AG08395 (cell line): Measurements from ENCODE around the gene BEAN1.
A peak's percentile ranks its signal among the peaks of the same experiment; 100 is the strongest.
"Not testable (repeated sequence)": the region's sequence is repeated elsewhere in the genome, so short reads cannot be mapped to it uniquely, and the experiment has no call there.

Experiments used
- DNase-seq: peaks from one replicate; pipeline ENCODE4 v3.0.0; 2012; ENCODE audit warnings: mixed read lengths, low spot score

Gene BEAN1

DNA sequence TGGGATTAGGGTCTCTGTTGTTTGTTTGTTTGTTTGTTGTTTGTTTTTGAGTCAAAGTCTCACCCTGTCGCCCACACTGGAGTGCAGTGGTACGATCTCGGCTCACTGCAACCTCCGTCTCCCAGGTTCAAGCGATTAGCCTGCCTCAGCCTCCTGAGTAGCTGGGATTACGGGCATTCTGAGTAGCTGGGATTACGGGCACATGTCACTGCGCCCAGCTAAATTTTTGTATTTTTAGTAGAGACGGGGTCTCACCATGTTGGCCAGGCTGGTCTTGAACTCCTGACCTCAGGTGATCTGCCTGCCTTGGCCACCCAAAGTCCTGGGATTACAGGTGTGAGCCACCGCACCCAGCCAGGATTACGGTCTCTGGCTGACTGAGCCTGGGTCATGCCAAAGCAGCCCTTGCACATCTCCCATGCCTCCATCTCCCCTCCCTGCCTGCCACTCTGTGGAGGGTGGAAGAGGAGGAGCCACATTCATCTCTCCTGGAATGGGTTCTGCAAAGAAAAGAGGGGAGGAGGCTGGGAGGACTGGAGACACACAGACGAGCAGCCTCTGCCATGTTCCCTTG, 59.2 kb downstream of the BEAN1 start:
- DNase-seq = no peak

DNA sequence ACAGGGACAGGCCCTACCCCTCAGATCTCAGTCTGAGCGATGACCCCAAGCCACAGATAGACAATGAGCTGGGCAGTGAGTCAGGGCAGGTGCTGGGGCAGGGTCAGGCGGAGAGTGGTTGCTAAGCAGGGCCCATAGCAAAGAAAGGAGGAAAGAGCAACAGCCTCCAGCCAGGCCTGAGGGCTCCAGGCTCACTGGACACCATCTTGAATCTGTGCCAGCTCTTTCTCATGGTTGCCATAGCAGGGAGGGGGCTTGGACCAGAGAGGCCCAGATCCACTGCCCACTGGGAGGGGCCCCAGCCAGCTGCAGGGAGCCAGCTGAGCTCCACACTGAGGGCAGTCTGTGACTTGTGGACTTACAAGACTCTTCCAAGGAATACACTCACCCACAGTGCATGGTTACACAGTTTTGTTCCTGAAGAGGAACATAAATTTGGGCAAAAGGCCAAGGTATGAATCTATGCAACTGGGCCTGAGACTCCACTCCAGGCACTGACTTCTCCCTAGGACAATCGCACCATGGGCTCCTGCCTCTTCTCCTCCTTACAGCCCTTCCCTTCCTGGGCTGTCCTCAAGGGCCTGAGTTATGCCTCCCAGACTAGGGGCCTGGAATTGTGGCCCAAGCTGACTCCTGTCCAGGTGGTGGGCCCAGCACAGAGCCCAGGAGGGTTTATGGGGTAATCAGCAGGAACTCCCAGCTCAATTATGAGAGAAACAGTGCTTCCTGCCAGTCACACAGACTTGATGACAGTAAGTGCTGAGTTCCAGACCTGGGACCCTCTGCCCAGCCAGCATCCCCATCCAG, 59.9 kb downstream of the BEAN1 start:
- peak; percentile 56 for DNase-seq

DNA sequence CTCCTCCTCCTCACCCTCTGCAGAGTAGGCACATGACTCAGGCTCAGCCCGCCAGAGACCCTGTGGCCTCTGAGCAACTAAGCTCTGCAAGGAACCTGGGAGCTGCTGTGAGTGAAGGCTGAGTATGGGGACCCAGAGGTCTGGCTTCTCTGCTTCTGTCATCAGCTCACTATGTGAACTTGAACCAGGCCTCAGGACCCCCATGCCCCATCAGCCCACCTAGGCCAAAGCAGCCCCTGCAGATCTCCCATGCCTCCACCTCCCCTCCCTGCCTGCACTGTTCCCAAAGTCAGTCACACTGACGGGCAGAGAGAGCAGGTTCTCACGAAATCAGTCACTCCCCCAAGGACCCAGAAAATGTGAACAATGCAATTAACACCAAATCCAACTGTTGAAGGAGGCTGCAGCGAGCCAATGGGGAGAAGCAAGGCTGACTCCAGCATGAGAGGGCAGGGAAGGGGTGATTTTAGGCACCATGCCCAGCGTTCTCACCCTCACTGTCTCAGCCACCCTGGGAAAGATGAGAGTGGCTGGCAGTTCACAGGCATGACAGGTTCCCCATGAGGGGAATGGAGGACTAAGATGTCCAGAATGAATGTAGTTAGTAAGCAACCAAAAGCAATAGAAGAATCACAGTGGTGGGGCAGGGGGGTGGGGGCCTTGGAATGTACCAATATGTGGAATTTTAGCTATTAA, 60.6 kb downstream of the BEAN1 start:
- no peak for DNase-seq

DNA sequence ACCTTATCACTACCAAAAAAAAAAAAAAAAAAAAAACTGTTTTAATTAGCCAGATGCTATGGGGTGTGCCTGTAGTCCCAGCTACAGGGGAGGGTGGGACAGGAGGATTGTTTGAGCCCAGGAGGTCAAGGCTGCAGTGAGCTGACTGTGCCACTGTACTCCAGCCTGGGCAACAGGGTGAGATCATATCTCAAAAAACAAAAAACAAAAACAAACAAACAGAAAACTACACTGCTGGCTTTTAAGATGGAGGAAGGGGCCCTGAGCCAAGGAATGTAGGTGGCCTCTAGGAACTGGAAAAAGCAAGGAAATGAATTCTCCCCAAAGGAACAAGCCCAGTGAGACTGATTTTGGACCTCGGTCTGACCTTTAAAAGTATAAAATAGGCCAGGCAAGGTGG, 61.4 kb downstream of the BEAN1 start:
- no peak for DNase-seq

DNA sequence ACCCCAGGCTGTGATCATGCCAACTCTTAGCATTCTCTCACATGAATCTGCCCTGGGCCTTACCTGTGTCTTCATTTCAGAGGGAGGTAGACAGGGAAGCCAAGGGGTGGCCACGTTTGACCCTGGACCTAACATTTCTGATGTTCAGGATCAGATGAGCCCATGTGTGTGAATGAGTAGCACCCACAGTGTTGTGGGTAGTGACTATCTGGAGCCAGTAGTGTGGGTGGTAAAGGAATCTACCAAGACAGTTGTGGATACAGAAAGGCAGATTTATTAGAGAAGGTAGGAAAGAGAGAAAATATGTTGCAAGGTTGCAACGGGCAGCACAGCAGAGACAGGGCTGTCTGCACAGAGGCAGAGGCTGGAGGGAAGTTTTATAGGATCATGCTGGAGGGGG, 62.3 kb downstream of the BEAN1 start:
- DNase-seq = no peak

DNA sequence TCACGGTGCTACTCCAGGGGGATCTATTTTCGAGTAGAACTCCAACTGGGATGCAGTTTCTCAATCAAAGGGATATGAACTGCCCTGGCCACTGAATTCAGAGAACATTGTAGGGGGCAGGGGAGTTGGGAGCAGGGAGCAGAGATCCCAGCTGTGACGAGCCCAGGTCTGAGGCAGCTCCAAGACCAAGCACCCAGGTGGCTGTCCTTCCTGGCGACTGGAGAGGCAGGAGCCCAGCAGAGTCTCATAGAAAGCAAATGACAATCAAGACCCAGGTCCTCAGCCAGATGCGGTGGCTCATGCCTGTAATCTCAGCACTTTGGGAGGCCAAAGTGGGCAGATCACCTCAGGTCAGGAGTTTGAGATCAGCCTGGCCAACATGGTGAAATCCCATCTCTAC, 62.7 kb downstream of the BEAN1 start:
- DNase-seq = no peak

DNA sequence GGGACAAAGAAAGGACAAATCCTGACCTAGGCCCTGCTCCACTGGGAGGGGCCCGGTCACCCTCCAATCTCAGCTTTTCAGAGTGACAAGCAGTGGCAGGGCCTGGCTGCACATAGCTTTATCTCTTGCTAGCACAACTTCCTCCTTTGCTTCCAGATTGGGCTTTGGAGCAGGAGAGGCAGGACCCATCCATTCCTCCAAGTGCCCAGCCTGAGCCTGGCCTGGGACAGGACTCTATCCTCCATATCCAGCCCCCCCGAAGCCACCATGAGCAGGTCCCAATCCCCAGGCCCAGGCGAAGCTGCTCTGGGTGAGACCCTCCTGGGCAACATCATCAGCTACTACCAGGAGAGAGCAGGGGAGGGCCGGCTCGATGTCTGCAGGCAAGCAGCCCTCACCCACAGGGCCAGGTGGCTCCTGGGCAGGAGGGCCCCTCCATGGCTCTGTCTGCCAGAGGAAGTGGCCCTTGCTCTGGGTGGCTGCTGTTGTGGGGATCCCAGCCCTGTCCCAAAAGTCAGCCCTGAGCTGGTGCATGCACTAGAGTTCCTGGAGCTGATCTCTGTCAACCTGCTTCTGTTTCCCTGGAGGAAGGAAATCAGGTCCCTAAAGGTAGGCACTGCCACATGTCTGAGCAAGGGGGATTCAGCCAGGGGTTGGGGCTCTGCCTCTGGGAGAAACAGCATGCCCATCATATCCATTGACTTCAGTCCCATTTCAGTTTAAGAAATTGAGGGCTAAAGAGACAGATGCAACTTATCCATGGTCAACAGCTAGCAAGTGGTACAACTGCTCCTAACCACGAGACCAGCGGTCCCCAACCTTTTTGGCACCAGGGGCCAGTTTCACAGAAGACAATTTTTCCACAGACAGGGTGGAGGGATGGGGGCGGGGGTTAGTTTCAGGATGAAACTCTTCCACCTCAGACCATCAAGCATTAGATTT, 64.0 kb downstream of the BEAN1 start:
- DNase-seq = no peak

DNA sequence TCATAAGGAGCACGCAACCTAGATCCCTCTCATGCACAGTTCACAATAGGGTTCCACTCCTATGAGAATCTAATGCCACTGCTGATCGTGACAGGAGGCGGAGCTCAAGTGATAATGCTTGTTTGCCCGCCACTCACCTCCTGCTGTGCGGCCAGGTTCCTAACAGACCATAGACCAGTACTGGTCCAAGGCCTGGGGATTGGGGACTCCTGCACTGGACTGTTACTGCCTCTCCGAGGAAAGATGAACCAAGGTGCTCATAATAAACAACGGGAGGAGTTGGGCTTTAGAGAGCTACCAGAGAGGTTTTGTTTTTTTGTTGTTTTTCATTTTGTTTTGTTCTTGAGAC, 64.6 kb downstream of the BEAN1 start:
- no peak for DNase-seq

DNA sequence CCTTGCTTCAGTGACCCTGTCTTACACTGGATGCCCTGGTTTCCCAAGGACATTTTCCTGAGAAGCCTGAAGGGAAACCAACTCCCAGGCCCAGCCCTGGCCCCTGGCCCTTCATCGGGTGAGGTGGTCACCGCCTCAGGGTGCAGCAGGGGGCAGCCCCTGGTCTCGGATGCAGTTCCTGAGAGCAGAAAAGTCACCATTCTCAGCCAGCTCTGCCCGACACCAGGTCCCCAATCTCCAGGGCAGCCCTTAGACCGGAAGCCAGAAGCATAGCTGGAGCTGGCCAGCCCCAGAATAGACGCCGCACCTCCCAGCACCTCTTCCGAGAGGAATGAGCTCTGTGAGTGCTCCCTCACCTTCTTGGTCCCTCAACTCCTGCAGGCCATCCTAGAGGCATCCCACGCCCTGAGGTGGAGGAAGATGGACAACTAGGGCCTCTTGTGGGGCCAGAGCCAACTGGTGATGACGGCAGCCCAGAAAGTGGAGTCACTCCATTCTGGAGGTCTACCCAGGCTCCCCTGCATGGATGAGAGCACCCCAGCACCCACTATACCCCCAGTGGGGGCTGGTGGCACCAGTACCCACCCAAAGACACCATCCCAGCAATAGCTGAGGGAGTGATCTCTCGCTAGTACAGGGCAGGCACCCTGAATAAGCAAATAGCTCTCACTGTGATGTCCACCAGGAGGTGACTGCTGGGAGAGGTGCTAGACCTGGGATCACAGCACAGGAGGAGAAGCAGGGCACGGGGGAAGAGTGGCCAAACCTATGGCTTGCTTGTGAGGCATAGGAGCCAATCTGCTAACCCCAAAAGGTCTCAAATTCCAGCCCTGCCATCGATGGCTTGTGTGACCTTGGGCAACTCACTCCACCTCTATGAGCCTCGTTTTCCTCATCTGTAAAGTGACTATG, 66.7 kb downstream of the BEAN1 start:
- DNase-seq = no peak

DNA sequence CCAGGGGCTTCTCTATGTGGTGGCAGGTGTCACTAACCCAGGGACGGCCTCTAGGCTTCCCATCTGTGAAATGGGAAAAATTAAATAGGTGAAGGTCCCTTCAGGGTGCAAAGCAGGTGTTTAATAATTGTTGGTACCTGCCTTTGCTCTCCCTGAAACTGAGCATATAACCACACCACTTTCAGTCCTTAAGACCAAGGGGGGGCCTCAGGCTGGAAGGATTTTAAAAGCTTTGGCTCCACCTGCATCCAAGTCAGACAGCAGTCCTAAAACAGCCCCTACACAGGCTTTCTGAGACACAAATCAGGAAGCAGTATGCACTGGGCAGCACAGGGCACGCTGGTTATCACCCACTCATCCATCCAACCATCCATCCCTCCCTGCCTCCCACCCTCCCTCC, 67.8 kb downstream of the BEAN1 start:
- no peak for DNase-seq

DNA sequence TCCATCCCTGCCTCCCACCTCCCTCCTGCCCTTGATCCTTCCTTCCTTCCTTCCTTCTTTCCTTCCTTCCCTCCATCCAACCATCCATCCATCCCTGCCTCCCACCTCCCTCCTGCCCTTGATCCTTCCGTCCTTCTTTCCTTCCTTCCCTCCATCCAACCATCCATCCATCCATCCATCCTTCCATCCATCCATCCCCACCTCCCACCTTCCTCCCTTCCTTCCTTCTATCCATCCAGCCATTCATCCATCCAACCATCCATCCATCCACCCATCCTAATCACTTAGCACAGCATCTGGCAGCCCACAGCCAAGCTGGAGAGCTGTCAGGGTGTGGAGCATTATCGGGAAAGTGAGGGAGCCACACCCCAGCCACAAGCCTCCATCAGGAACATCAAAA, 68.3 kb downstream of the BEAN1 start:
- no peak for DNase-seq

DNA sequence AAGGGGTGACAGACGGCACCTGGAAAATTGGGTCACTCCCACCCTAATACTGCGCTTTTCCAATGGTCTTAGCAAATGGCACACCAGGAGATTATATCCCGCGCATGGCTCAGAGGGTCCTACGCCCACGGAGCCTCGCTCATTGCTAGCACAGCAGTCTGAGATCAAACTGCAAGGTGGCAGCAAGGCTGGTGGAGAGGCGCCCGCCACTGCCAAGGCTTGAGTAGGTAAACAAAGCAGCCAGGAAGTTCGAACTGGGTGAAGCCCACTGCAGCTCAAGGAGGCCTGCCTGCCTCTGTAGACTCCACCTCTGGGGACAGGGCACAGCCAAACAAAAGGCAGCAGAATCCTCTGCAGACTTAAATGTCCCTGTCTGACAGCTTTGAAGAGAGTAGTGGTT, 69.1 kb downstream of the BEAN1 start:
- not testable (repeated sequence) for DNase-seq

DNA sequence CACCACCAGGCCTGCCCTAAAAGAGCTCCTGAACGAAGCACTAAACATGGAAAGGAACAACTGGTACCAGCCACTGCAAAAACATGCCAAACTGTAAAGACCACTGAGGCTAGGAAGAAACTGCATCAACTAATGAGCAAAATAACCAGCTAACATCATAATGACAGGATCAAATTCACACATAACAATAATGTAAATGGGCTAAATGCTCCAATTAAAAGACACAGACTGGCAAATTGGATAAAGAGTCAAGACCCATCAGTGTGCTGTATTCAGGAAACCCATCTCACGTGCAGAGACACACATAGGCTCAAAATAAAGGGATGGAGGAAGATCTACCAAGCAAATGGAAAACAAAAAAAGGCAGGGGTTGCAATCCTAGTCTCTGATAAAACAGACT, 70.8 kb downstream of the BEAN1 start:
- not testable (repeated sequence) for DNase-seq

DNA sequence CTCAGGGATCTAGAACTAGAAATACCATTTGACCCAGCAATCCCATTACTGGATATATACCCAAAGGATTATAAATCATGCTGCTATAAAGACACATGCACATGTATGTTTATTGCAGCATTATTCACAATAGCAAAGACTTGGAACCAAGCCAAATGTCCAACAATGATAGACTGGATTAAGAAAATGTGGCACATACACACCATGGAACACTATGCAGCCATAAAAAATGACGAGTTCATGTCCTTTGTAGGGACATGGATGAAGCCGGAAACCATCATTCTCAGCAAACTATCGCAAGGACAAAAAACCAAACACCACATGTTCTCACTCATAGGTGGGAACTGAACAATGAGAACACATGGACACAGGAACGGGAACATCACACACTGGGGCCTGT, 74.5 kb downstream of the BEAN1 start:
- DNase-seq = not testable (repeated sequence)

DNA sequence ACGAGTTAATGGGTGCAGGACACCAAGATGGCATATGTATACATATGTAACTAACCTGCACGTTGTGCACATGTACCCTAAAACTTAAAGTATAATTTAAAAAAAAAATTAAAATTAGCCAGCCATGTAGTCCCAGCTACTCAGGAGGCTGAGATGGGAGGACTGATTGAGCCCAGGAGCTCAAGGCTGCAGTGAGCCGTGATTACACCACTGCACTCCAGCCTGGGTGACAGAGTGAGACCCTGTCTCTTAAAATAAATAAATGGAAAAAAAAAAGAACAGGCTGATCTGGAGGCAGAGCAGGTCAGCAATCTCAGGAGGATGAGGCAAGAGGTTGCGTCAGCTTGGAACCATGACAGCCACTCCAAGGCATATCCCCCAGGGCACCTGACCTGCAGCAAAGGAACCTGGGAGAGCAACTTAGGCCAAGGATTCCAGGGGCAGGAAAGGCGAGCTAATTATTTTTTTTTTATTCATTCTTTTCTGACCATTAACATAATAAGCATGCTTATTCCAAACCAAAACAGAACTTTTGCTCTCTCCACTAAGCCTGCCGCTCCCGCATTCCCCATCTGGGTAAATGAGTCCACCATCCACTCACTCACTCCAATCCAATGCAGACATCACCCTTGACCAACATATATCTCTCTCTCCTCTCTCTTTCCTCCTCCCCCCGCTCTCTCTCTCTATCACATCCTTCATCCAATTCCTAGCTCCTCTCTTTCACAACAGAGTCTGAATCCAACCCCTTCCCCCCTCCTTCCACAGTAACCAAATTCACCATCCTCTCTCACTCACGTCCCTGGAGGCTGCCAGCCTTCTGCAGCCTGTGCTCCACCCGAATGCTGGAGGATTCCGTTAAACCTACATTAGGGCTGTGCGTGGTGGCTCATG, 75.2 kb downstream of the BEAN1 start:
- DNase-seq = peak; percentile 47

DNA sequence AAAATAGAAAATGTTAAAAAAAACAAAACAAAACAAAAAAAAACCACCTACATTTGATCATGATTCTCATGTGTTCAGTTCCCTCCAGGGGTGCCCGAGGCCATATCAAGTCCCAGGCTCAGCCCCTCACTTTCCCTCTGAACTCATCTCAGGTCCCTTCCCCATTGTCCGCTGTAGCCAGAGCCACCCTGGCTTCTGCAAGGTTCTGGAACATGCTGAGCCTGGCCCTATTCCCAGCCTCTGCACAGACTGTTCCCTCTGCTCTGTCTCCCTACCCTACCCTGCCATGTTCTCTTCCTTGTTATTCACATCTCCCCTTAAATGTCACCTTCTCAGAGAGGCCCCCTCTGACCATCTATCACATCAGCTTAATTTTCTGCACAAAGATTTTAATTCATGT, 75.9 kb downstream of the BEAN1 start:
- no peak for DNase-seq

DNA sequence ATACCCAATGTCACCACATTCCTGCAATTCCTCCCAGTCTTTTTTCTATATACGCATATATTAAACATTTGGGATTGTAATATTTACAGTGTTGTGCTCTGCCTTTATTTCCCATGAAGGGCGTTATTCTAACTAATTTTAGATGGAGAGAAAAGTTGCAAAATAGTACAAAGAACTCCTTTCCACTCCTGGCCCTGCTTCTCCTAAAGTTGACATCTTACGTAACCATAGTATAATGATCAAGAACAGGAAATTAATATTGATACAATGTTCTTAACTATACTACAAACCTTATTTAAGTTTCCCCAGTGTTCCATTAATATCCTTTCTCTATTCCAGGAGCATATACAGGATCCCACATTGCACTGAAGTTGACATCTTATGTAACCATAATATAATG, 76.5 kb downstream of the BEAN1 start:
- no peak for DNase-seq

DNA sequence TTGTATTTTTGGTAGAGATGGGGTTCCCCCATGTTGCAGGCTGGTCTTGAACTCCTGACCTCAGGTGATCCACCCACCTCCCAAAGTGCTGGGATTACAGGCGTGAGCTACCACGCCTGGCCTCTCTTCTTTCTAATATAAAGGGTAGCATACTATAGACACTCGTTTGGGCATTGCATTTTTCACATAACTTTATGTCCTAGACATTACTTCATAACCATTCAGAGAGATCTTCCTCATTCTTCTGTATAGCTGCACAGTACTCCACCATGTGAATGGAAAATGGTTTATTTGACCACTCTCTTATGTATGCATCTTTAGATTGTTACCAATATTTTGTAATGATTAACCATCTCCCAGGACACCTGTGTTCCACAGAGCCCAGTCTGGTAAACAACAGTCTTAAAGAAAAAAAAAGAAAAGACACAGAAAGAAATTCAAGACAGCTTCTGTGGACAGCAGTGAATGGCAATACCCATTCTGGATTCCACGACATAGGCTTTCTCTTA, 80.7 kb downstream of the BEAN1 start:
- no peak for DNase-seq

DNA sequence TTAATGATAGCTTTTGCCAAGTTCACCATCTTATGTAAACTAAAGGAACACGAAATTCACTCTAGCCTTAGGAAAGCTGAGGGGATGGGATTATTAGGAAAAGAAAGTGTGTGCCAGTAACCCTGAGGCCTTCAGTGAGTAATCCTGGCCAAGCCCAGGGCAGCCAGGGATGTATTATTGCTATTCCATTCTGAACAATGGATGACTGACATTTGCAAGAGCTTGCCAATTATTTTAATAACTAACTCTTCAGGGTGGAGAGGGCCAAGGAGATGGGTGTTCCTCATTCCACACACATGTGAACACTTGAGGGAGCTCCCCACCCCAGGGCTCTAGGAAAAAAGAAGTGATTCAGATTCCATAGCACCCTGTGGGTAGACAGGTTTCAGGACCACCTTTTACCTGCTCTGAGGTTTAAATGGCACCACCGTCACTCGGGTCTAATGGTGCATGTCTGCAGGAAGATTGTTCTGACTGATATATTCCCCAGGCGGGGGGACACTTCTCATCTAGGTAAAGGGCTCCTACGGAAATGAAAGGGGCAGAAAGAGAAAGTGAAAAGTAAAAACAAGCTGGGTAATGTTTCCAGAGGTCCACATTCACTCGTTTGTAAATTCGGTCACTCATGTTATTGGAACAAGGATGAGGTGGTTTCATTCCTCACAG, 81.3 kb downstream of the BEAN1 start:
- no peak for DNase-seq
